ENCODE results near the gene KMT2C. TPM values are rescaled to one million over a fixed set of nuclear protein-coding genes. Genes with fewer than 3 reads are reported as not detected.
"Not testable (repeated sequence)": the region's sequence is repeated elsewhere in the genome, so short reads cannot be mapped to it uniquely, and the experiment has no call there.

KMT2C gene
- total and polyA plus RNA-seq, 2 of the 8 experiments (the other 6 are each of a cell fraction or from before 2014, with no cell fraction given), result 9.1 to 40.8 TPM

DNA sequence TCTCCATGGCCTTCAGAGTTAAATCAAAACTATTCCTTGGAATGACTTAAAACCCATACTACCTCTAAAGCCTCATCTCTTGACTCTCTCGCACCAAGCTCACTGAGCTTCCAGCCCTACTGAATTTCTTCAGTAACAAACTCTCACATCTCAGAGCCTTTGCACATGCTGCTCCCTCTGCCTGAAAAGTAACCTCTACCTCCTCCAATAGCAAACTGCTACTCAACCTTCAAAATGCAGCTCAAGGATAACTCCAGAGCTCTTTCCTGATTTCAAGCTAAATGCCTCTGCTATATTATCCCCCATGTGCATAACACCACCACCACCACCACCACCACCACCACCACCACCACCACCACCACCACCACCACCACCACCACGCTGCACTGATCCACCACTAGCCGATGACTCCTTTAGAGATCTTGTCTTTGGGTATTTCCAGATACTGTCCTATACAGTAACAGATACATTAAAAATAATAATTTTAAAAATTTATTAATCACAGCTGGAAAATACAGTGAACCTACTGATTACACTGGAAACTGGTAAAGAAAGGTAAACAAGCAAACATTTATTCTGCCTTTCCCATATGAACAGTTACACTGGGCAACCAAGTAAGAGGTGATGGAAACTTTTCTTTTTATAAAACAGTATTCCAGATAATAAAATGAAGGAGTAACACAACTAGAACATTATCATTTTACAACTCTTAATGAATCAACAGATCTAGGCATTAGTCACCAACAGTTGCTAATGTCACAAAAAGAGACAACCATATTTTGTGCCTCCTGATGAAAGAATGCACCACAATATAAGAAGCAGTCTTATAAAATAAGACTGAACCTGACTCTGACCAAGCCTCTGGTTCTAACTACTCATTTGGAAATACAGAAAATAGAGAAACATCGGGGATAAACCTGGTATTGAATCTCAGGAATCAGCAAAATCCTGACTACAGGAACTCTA, 51.3 kb downstream of the KMT2C start:
- POLR2A ChIA-PET (ENCODE audit: partially characterized antibody); H2AFZ ChIP-seq (ENCODE audit: low read length); H2BK15ac ChIP-seq (ENCODE audit: low read length); H3K9ac ChIP-seq (replicated peaks in 1 of 4; ENCODE audit: extremely low read depth in 1 of 4, low read depth in 3 of 4, low read length in 3 of 4); H3K27me3 ChIP-seq (replicated peaks in 1 of 4; ENCODE audit: control insufficient read depth in 3 of 4, extremely low read depth in 1 of 4, insufficient read depth in 3 of 4, low read length in 3 of 4); H3K27ac ChIP-seq (ENCODE audit: low read depth, low read length); H4K20me1 ChIP-seq (replicated peaks in 1 of 2; ENCODE audit: control insufficient read depth in 1 of 2, insufficient read depth in 2 of 2, low read length in 2 of 2); H3K23ac ChIP-seq (ENCODE audit: insufficient read length); H4K91ac ChIP-seq (replicated peaks; ENCODE audit: insufficient read length, low read length); H2BK12ac ChIP-seq (ENCODE audit: low read depth, low read length); H3K56ac ChIP-seq (replicated peaks; ENCODE audit: insufficient read length, low read depth, low read length); H3K18ac ChIP-seq (ENCODE audit: extremely low read depth, low read length); CTCF ChIA-PET (ENCODE audit: partially characterized antibody); DNase-seq (ENCODE audit: low read depth in 1 of 2, low spot score in 2 of 2); H3K4ac ChIP-seq (replicated peaks; ENCODE audit: insufficient read length, low read depth, low read length); H2AK5ac ChIP-seq (ENCODE audit: low read depth, low read length); H2BK20ac ChIP-seq (ENCODE audit: low read length); H2BK5ac ChIP-seq (ENCODE audit: low read depth, low read length); H3K23me2 ChIP-seq (ENCODE audit: low read depth, low read length); H3K14ac ChIP-seq (ENCODE audit: insufficient read length); H3K36me3 ChIP-seq (ENCODE audit: control insufficient read depth in 2 of 4, insufficient read depth in 4 of 4, low read length in 3 of 4); H2BK120ac ChIP-seq (replicated peaks; ENCODE audit: low read depth, low read length); H3K79me1 ChIP-seq (ENCODE audit: low read depth, low read length); H3K4me3 ChIP-seq (ENCODE audit: extremely low read depth in 1 of 4, insufficient read depth in 2 of 4, low read depth in 3 of 4, low read length in 4 of 4); H3K4me2 ChIP-seq (ENCODE audit: insufficient read depth in 1 of 2, low read depth in 2 of 2, low read length in 2 of 2); H4K8ac ChIP-seq (ENCODE audit: extremely low read depth, insufficient read depth, low read length); H4K5ac ChIP-seq (ENCODE audit: insufficient read length, low read depth, low read length); H3K4me1 ChIP-seq (replicated peaks in 1 of 4; ENCODE audit: control insufficient read depth in 3 of 4, insufficient read depth in 4 of 4, low read length in 3 of 4): not testable (repeated sequence)
- H3K9me3 ChIP-seq (ENCODE audit: insufficient read depth in 2 of 2, low read depth in 1 of 2, low read length in 1 of 2), result peaks cover 19% of the 10 kb centered on the region in 2 experiments
- FAIRE-seq, result peak; percentile 42
- 57% methylated on average over 4 of the region's 4 CpGs; no CpG with 5 or more reads in 1 of the 2 experiments for WGBS, 2 experiments (ENCODE audit: extremely low coverage in 1 of 2, insufficient coverage in 1 of 2, insufficient read length in 1 of 2, insufficient replicate concordance in 2 of 2, low coverage in 1 of 2, low lambda C conversion rate in 2 of 2, missing lambda C conversion rate in 1 of 2)
- peaks cover 6 to 75% of the 10 kb centered on the region in 2 experiments; a peak in 3 of 4 replicates for H3K79me2 ChIP-seq (ENCODE audit: control insufficient read depth in 1 of 2, insufficient read depth in 2 of 2, low read length in 2 of 2)

All from H1 (cell line).